ENCODE results near the gene IGFALS. TPM values are rescaled to one million over a fixed set of nuclear protein-coding genes. Genes with fewer than 3 reads are reported as not detected.

The IGFALS gene
- total and polyA plus RNA-seq, 11 donors = 0.12 to 0.38 (median 0.23) TPM; not detected in 8

DNA sequence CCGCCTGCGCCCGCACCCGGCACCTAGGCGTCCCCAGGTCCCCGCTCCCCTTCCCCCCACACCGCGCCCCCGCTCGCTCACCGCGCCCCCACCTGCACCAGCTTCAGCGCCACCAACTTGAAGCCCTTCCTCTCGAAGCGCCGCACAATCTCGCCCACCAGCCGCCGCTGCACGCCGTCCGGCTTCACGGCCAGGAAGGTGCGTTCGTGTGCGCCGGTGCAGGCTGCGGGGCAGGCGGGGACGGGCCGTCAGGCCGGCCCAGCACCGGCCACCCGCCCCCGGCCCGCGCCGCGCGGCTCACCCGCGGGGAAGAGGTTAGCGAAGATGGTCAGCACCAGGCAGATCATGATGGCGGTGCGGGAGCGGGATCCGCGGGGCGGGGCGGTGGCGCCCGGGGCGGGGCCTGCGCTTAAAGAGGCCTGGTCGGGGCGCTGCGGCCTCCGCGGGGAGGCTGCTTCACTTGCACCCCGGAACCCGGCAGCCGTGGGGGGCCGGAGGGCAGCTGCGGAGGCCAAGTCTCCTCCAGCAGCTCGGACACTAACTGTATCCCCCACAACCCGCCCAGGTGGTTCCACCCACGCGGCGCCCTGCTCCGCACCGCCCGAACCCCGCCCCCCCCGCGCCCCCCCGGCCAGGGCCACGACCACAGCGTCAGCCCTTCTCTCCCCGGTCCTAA is 22.2 kb downstream of the IGFALS start, which contains the start of gene NME3:
Gene NME3, minus strand, starts transcription at position 356 of the 676 bp plus-strand sequence. Its CDS starts 9 bp downstream, at position 347.
- Histone ChIP-seq H3K27ac (peak within 1 kb of the TSS; percentile 17 to 99 (median 97)), H3K9me3 (no peaks in the 10 kb centered on the region), H3K4me1 (peaks cover 14 to 44% (median 32%) of the 10 kb centered on the region in 12 donors), H3K36me3 (peaks cover 0 to 46% (median 35%) of the 10 kb centered on the region in 9 donors), H3K4me3 (peak within 1 kb of the TSS; percentile 75 to 99 (median 96)), H3K27me3 (no peaks in the 10 kb centered on the region)
- intact Hi-C loops (cut with DNase I) = loop anchor here in 2 of 10 donors (5.0 kb wide), 2 partner anchors 64 to 159 kb away; partner anchors contain the start of genes CRAMP1 (in 1 of the 2), IFT140 (in 1 of the 2) and MAPK8IP3 (in 1 of the 2)
- TF ChIP-seq, protein P1, sequence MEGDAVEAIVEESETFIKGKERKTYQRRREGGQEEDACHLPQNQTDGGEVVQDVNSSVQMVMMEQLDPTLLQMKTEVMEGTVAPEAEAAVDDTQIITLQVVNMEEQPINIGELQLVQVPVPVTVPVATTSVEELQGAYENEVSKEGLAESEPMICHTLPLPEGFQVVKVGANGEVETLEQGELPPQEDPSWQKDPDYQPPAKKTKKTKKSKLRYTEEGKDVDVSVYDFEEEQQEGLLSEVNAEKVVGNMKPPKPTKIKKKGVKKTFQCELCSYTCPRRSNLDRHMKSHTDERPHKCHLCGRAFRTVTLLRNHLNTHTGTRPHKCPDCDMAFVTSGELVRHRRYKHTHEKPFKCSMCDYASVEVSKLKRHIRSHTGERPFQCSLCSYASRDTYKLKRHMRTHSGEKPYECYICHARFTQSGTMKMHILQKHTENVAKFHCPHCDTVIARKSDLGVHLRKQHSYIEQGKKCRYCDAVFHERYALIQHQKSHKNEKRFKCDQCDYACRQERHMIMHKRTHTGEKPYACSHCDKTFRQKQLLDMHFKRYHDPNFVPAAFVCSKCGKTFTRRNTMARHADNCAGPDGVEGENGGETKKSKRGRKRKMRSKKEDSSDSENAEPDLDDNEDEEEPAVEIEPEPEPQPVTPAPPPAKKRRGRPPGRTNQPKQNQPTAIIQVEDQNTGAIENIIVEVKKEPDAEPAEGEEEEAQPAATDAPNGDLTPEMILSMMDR (IDR thresholded peaks at IDR 0.05) = peak in 1 of 12 donors; percentile 14
- peak in 1 of 2 donors; percentile 41 for TF ChIP-seq POLR2A (IDR thresholded peaks at IDR 0.05)
- ATAC-seq (peak; percentile 12 to 51 (median 47)), DNase-seq (peak; percentile 80 to 92 (median 85))
- WGBS, 4 donors = 0 to 1% (median 1%) methylated on average over 18 to 79 of the region's 79 CpGs

DNA sequence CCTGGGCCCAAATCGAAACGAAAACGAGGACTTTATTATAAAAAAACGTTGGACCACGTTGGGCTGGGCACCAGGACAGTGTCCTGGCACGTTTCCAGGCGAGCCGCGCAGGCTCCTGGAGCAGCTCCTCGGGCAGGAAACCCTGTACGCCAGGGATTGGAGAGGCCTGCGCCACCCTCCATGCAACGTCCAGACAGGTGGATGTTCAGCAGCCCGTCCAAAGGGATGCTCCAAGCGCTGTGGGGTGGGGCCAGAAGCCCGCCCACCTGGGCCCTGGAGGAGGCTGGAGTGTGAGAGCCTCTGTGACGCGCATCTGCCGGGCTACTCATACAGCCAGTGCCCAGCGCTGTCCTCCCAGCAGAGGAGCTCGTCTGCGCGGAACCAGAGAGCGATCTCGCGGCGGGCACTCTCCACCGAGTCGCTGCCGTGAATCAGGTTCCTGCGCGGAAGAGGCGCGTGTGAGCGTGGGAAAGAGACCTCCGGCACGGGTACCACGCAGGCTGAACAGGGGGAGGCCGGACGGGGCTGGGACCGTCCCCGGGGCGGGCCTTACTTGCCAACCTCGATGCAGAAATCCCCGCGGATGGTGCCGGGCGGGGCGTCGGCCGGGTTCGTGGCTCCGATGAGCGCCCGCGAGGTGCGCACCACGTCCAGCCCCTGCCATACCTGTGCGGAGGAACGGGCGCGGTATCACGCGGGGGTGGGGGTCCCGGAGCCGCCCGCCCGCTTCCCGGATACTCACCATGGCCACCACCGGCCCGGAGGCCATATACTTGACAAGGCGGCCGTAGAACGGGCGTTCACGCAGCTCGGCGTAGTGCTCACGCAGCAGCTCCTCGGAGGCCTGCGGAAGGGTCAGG is 22.9 kb downstream of the IGFALS start:
- Histone ChIP-seq H3K36me3 (peaks cover 0 to 50% (median 38%) of the 10 kb centered on the region in 9 donors), H3K27me3 (no peaks in the 10 kb centered on the region), H3K4me1 (peaks cover 14 to 44% (median 32%) of the 10 kb centered on the region in 12 donors), H3K27ac (peak overlapping the region; percentile 17 to 99 (median 96)), H3K9me3 (no peaks in the 10 kb centered on the region), H3K4me3 (peak overlapping the region; percentile 75 to 99 (median 96))
- intact Hi-C loops (cut with DNase I) = loop anchor here in 2 of 10 donors (5.0 kb wide), 2 partner anchors 63 to 158 kb away; partner anchors contain the start of genes CRAMP1 (in 1 of the 2), IFT140 (in 1 of the 2) and MAPK8IP3 (in 1 of the 2)
- 5 to 15% (median 10%) methylated on average over 42 to 81 of the region's 81 CpGs for WGBS, 4 donors
- DNase-seq (peak in 4 of 5 donors; percentile 66 to 78 (median 71)), ATAC-seq (peak; percentile 4 to 45 (median 20))
- TF ChIP-seq POLR2A (IDR thresholded peaks at IDR 0.05) = peak in 1 of 2 donors; percentile 26
- TF ChIP-seq, protein P1 (IDR thresholded peaks at IDR 0.05) = no peak

DNA sequence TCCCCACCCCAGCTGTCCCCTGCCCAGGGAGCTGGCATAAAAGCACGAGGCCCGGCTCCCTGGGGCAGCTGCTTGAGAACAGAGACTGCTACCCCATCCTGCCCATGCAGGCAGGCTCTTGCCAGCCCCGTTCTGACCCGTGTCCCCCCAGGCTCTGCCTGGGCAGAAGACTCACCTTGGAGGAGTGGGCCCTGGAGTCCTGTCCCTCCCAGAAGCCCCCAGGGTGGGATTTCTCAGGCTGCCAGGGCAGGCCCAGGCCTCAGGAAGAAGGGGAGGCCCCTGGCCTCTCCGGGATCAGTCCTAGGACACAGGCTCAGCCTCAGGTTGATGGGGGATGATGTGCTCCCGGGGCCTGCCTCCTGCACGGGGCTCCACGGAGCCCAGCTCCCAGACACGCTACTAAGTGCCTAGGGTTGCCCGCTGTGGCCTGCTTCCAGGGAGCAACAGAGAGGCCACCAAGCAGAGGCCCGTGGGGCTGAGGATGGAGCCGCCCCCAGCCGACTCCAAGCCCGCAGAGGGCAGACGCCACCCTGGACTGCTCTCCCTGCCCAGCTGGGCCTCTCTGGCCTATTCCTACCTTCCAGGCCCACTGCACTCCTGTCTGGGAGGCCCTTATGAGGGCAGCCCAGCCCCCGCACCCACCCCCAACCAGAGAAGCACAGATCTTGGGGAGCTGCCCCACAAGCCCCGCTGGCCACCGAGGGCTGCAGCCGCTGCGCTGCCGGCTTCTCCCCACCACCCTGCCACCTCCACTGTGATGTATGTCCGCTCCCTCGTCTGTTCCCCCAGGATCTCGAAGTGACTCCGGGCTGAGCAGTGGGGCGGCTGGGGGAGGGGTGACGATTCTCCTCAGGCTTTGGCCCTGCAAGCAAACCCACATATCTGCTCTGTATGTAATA is 23.9 kb downstream of the IGFALS start:
- Histone ChIP-seq H3K27me3 (no peaks in the 10 kb centered on the region), H3K27ac (peak overlapping the region in 8 of 12 donors; percentile 25 to 99 (median 97)), H3K4me3 (peak overlapping the region in 9 of 12 donors; percentile 75 to 99 (median 96)), H3K4me1 (peaks cover 14 to 39% (median 30%) of the 10 kb centered on the region in 12 donors), H3K9me3 (no peaks in the 10 kb centered on the region), H3K36me3 (peaks cover 0 to 50% (median 42%) of the 10 kb centered on the region in 9 donors)
- intact Hi-C loops (cut with DNase I) = loop anchor here in 2 of 10 donors (5.0 kb wide), 2 partner anchors 62 to 157 kb away; partner anchors contain the start of genes CRAMP1 (in 1 of the 2), IFT140 (in 1 of the 2) and MAPK8IP3 (in 1 of the 2)
- DNase-seq (no peak), ATAC-seq (peak in 1 of 4 donors; percentile 0)
- WGBS, 4 donors = 63 to 84% (median 80%) methylated on average over 17 to 27 of the region's 27 CpGs
- TF ChIP-seq, protein P1 (IDR thresholded peaks at IDR 0.05) = no peak
- TF ChIP-seq POLR2A (IDR thresholded peaks at IDR 0.05) = no peak

All from heart left ventricle (tissue), 16 donors.